Ovary (tissue), 9 donors: ENCODE data around the gene EIF4G2. TPM values are rescaled to one million over a fixed set of nuclear protein-coding genes. Genes with fewer than 3 reads are reported as not detected.

Experiments used
- DNase-seq, 5 donors: peaks; one replicate each; pipeline ENCODE4 v3.0.0-alpha.2; 2019 to 2020
- H3K27ac ChIP-seq, 2 donors: fragments of 200-600 bp; one replicate each; pipeline versions ENCODE4 v1.5.1 to v1.8.0; 2019 to 2022
- H3K27me3 ChIP-seq: fragments of 200-600 bp; one replicate; pipeline ENCODE4 v1.8.0; 2022
- H3K36me3 ChIP-seq: fragments of 200-600 bp; sonication (generic); one replicate; pipeline ENCODE4 v1.5.1; 2019
- H3K4me1 ChIP-seq: one replicate; pipeline ENCODE4 v1.8.1; 2013; ENCODE audit warnings: mild to moderate bottlenecking, moderate library complexity; ENCODE audit not compliant: insufficient read depth
- H3K4me3 ChIP-seq: fragments of 200-600 bp; sonication (generic); one replicate; pipeline ENCODE4 v1.5.1; 2017
- H3K9me3 ChIP-seq, 2 donors: fragments of 200-600 bp in 1 of 2; sonication (generic) in 1 of 2; one replicate each; pipeline versions ENCODE4 v1.5.1 to v1.8.1; 2013 to 2019; ENCODE audit warnings: mild to moderate bottlenecking in 1 of 2, moderate library complexity in 1 of 2
- EP300 ChIP-seq: sonication (generic); formaldehyde crosslinking; IDR thresholded peaks from one replicate; pipeline ENCODE4 v1.6.1; 2017; ENCODE audit warnings: antibody characterized with exemption
- POLR2A ChIP-seq: fragments of 450-650 bp; IDR thresholded peaks from one replicate; pipeline ENCODE4 v1.6.1; 2017; ENCODE audit warnings: antibody characterized with exemption, mild to moderate bottlenecking, moderate library complexity
- WGBS, 3 donors: extraction: QIAGEN DNeasy Blood & Tissue Kit in 1 of 3; methylation state at CpG; one replicate each; pipeline versions ENCODE4 v1.1.5 to v1.1.7; 2013 to 2017; 5-methylcytosine and 5-hydroxymethylcytosine counted together
- intact Hi-C, 4 donors: fragments of 100-400 bp; cut with DNase I; formaldehyde crosslinking; loops; one replicate each; pipeline versions ENCODE4 v1.11.0 to v1.15.1; 2022 to 2023
- polyA plus RNA-seq, 2 donors: library from polyadenylated mRNA; stranded (reverse); fragments of 200-250 nt in 1 of 2; fragments of 350-450 nt in 1 of 2; fragmentation: Illumina TruSeq in 1 of 2; extraction: RNeasy Lipid Tissue Mini Kit (QIAGEN cat#74804) in 1 of 2; gene quantifications; one replicate each; pipeline ENCODE4 v1.2.3, GENCODE V29; 2013 to 2014
- total RNA-seq, 7 donors: library from RNA; depleted of rRNA in 2 of 7; stranded (reverse); fragments of >200 nt in 2 of 7; fragmentation: NEBNext Ultra II Directional in 3 of 7; extraction: Animal tissue kit (Norgen Biotek cat#: 25700) in 3 of 7; gene quantifications; one replicate each; pipeline versions ENCODE4 v1.1.0 to v1.2.4, GENCODE V29; 2016 to 2023
- TF ChIP-seq, protein P1 (sequence below), 3 donors: fragments of 450-650 bp in 2 of 3; fragments of 200-600 bp in 1 of 3; IDR thresholded peaks; one replicate each; pipeline versions ENCODE4 v1.5.1 to v1.8.0; 2016 to 2022; ENCODE audit warnings: antibody characterized with exemption in 3 of 3, mild to moderate bottlenecking in 1 of 3
- donor health status: DM: no; HTN: no; CAD: no; lungs with moderate emphysema.
- donor health status: DM: no; HTN: no; CAD: no.
- donor health status: Bipolar disorder and iron deficiency.
- donor health status: DM: yes; HTN: yes; CAD: no.
- donor health status: DM: no; HTN: no; CAD: no.
- donor health status: DM: yes; HTN: yes; CAD: no.

Gene EIF4G2
- total and polyA plus RNA-seq, 9 donors, result 206 to 761 (median 582) TPM

DNA sequence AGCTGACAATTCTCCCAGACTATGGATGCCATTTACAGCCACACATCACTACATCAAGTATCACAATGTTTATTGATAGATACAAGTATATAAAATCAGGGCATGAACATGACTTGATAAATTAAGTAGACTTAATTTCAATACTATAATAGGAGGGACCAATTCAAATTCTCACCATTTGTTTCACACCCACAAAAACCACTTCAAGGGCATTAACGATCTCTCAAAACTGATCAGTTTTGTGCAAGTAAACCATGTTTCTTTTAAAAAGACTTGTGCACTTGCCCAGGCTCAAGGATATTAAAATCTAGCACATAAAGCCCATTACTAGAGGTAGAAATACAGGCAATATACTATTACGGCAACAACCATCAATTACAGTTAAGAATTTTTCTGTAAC, 11.7 kb downstream of the EIF4G2 start:
- intact Hi-C loops, result loop anchor here in 2 of 4 donors (10.0 kb wide), 3 partner anchors 138 to 988 kb away; no protein-coding TSS in a partner anchor
- H3K9me3 ChIP-seq, result no peaks in the 10 kb centered on the region
- H3K4me1 ChIP-seq, result no peaks in the 10 kb centered on the region
- TF ChIP-seq POLR2A (no peak), EP300 (no peak)
- TF ChIP-seq, protein P1, sequence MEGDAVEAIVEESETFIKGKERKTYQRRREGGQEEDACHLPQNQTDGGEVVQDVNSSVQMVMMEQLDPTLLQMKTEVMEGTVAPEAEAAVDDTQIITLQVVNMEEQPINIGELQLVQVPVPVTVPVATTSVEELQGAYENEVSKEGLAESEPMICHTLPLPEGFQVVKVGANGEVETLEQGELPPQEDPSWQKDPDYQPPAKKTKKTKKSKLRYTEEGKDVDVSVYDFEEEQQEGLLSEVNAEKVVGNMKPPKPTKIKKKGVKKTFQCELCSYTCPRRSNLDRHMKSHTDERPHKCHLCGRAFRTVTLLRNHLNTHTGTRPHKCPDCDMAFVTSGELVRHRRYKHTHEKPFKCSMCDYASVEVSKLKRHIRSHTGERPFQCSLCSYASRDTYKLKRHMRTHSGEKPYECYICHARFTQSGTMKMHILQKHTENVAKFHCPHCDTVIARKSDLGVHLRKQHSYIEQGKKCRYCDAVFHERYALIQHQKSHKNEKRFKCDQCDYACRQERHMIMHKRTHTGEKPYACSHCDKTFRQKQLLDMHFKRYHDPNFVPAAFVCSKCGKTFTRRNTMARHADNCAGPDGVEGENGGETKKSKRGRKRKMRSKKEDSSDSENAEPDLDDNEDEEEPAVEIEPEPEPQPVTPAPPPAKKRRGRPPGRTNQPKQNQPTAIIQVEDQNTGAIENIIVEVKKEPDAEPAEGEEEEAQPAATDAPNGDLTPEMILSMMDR (IDR thresholded peaks at IDR 0.05), result no peak
- no peak for DNase-seq
- H3K27ac ChIP-seq, result no peak overlapping the region
- H3K27me3 ChIP-seq, result no peaks in the 10 kb centered on the region
- 88 to 92% (median 90%) methylated on average over 2 of the region's 2 CpGs for WGBS, 3 donors
- no peak overlapping the region for H3K4me3 ChIP-seq
- H3K36me3 ChIP-seq, result no peaks in the 10 kb centered on the region

DNA sequence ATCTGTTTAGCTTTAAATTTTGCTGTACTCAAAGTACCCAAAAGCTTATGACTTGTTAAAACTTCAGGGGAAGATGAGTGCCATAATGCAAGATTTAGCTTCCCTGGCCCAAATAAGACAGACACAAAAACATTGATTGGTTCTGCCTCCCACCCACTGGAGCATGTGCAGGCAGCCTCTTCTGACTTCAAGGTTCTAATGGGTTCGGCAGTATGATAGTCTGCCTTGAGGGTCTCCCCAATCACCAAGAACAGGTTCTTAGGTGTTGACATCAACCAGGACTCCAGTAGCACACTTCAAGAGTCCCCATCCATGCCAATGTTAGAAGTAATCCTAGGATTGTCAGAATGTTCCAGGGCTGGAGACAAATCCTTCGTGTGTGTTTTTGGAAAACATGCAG, 12.5 kb downstream of the EIF4G2 start:
- TF ChIP-seq EP300, result no peak
- TF ChIP-seq POLR2A, result no peak
- TF ChIP-seq, protein P1 (IDR thresholded peaks at IDR 0.05), result no peak
- intact Hi-C loops, result loop anchor here in 2 of 4 donors (10.0 kb wide), 3 partner anchors 139 to 989 kb away; no protein-coding TSS in a partner anchor
- no peaks in the 10 kb centered on the region for H3K36me3 ChIP-seq
- H3K27me3 ChIP-seq, result no peaks in the 10 kb centered on the region
- H3K27ac ChIP-seq, result no peak overlapping the region
- DNase-seq, result no peak
- no peak overlapping the region for H3K4me3 ChIP-seq
- WGBS, 3 donors, result 44 to 52% (median 46%) methylated on average over 2 of the region's 2 CpGs
- no peaks in the 10 kb centered on the region for H3K9me3 ChIP-seq
- no peaks in the 10 kb centered on the region for H3K4me1 ChIP-seq

DNA sequence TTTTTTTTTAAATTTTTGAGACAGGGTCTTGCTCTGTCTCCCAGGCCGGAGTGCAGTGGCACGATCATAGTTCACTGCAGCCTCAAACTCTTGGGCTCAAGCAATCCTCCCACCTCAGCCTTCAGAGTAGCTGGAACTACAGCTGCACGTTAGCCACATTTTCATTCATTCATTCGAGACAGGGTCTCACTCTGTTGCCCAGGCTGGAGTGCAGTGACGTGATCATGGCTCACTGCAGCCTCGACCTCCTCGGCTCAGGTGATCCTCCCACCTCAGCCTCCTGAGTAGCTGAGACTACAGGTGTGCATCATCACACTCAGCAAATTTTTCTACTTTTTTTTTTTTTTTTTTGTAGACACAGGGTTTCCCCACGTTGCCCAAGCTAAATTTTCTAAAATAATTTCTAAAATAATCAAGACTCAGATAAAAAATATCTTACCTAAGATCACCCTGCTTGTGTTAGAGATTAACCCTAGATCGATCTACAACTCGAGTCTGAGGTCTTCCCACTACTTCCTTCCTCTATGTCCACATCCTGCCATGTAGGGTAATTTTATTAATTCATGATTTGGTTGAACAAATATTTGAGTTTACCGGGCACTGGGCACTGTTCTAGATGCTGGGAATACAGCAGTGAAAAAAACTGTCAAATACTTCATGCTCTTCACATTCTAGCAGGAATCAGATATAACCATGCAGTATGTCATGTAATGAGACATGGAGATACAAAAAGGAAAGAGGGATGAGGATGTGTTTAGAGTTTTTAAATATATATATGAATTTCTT, 15.1 kb downstream of the EIF4G2 start:
- Histone ChIP-seq H3K36me3 (no peaks in the 10 kb centered on the region), H3K4me3 (no peak overlapping the region), H3K27me3 (no peaks in the 10 kb centered on the region), H3K4me1 (no peaks in the 10 kb centered on the region), H3K27ac (no peak overlapping the region), H3K9me3 (no peaks in the 10 kb centered on the region)
- no peak for TF ChIP-seq EP300
- intact Hi-C loops, result loop anchor here (2.0 to 10.0 kb wide), 6 partner anchors 141 to 993 kb away; no protein-coding TSS in a partner anchor
- 64 to 70% (median 68%) methylated on average over 11 of the region's 11 CpGs for WGBS, 3 donors
- DNase-seq, result no peak

DNA sequence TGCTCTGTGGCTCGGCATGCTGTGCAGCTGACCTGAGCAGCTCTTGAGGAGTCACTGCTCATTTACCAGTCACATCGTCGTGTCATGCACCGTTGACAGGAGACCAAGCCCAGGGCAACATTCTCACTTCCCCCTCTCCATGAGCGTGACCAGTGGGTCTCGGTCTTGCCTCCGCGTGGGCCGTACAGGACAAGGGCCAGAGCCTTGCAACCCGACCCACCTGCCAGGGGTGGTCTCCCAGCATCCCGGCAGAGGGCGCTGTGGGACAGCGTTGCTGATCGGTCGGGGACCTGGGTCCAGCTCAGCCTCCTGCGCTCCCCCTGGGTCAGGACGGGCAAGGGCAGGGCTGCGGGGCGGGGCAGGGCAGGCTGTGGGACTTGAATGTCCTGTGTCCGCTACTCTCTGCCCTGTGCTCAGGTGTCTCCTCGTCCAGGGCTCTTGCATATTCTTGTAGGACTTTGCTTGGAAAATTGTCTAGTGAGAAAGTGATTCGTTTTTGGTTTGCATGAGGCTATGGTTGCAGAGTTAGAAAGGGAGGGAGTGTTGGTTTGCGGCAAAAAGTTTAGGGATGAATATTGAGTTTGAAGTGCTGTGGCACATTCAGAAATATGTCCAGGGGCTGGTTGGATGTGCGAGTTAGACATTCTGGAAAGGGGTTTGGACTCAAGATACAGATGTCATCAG, 16.2 kb downstream of the EIF4G2 start:
- intact Hi-C loops, result loop anchor here (2.0 to 10.0 kb wide), 6 partner anchors 142 to 994 kb away; no protein-coding TSS in a partner anchor
- no peak overlapping the region for H3K4me3 ChIP-seq

More for the DNA sequence above, 16.2 kb downstream of the EIF4G2 start:
- 10 to 14% (median 12%) methylated on average over 17 to 24 of the region's 24 CpGs for WGBS, 3 donors
- Histone ChIP-seq H3K36me3 (no peaks in the 10 kb centered on the region), H3K27me3 (no peaks in the 10 kb centered on the region), H3K9me3 (no peaks in the 10 kb centered on the region), H3K4me1 (no peaks in the 10 kb centered on the region), H3K27ac (no peak overlapping the region)
- no peak for TF ChIP-seq POLR2A
- TF ChIP-seq, protein P1 (IDR thresholded peaks at IDR 0.05), result peak; percentile 79 to 83 (median 82)
- DNase-seq, result peak; percentile 75 to 90 (median 84)
